Mononuclear cell (primary cell): ENCODE measurements around the gene MOCS1. TPM values are rescaled to one million over a fixed set of nuclear protein-coding genes. Genes with fewer than 3 reads are reported as not detected.

Source experiments
- H3K27me3 ChIP-seq: 2 replicates; pipeline ENCODE4 v1.6.0; 2011; ENCODE audit warnings: low read length, control low read depth; ENCODE audit not compliant: insufficient read depth
- H3K4me1 ChIP-seq: 2 replicates; pipeline ENCODE4 v1.5.1; 2011; ENCODE audit warnings: mild to moderate bottlenecking, low read length, control low read depth; ENCODE audit not compliant: insufficient read depth
- H3K4me3 ChIP-seq: 2 replicates; pipeline ENCODE4 v1.5.1; 2011; ENCODE audit warnings: mild to moderate bottlenecking, low read length, moderate library complexity
- H3K9me3 ChIP-seq: 2 replicates; pipeline ENCODE4 v1.5.1; 2011; ENCODE audit warnings: low read depth, mild to moderate bottlenecking, control low read depth, low read length
- total RNA-seq: library from RNA; depleted of rRNA; stranded (reverse); fragments of >200 nt; gene quantifications from one replicate; pipeline ENCODE4 v1.2.3, GENCODE V29; 2012

Gene MOCS1
- total RNA-seq, 1 donor, result 0.63 TPM

GRCh38 chr6:39937686-39938333, 3.5 kb upstream of the MOCS1 start:
- H3K4me1 ChIP-seq, result no peaks in the 10 kb centered on the region
- peaks cover 19% of the 10 kb centered on the region for H3K27me3 ChIP-seq
- H3K4me3 ChIP-seq, result no peak overlapping the region
- H3K9me3 ChIP-seq, result no peaks in the 10 kb centered on the region

DNA sequence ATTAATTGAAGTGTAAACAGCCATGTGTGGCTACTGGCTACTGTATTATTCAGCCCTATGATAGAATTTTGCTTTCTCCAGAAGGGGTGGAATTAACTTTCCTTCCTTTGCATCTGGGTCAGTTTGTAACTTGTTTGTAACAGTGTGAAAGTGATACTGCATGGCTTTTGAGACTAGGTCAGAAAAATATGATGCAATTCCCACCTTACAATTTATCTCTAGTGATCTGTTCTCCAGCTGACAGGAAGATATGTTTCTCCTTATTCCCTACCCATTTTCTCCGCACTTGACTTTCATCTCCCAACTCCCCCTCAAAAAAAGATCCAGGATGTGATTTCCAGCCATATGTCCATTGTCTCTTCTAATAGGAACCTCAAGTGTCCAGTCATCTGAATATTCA, 2.6 kb upstream of the MOCS1 start:
- Histone ChIP-seq H3K27me3 (peaks cover 22% of the 10 kb centered on the region), H3K4me1 (no peaks in the 10 kb centered on the region), H3K9me3 (no peaks in the 10 kb centered on the region), H3K4me3 (no peak overlapping the region)

DNA sequence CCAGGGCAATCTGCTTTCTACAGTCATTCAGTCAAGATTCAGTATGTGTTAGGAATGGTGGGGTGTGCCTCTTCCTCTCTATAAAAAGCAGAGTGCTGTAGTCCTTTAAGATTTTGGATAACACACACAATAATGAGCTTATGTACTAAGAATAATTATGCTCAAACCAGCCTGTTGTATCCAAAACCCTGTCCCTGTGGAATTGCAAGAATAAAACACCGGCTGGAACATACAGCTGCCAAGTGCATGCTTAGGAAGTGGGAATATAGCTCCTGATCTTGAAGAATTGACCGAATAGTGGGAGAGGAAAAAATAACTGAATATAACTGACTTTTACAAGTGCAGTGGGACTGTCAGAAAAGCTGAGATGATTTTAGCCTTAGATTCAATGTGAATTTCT, 979 bp upstream of the MOCS1 start:
- peaks cover 22% of the 10 kb centered on the region for H3K27me3 ChIP-seq
- no peaks in the 10 kb centered on the region for H3K4me1 ChIP-seq
- H3K9me3 ChIP-seq, result no peaks in the 10 kb centered on the region
- no peak overlapping the region for H3K4me3 ChIP-seq

DNA sequence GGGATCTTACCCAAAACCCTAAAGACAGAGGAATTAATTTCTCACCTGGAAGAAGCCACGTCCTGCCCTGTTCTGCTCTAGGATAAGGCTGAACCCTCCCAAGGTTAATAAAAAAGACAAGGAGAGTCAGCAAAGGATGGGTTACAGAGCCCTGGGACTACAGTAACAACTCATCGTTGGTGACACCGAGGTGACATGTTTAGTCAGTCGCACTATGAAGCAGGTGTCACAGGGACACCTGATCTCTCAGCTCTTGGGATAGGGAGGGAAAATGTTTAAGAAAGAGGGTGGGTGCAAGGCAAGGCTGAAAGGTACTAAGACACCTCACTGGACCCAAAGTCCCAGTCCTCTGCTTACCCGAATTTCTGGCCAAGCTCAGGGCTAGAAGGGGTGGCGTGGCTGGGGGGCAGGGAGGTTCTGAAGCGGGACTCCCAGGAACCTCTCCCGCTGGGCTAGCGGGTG, 562 bp downstream of the MOCS1 start:
- Histone ChIP-seq H3K4me1 (no peaks in the 10 kb centered on the region), H3K4me3 (no peak overlapping the region), H3K9me3 (no peaks in the 10 kb centered on the region), H3K27me3 (peaks cover 22% of the 10 kb centered on the region)

DNA sequence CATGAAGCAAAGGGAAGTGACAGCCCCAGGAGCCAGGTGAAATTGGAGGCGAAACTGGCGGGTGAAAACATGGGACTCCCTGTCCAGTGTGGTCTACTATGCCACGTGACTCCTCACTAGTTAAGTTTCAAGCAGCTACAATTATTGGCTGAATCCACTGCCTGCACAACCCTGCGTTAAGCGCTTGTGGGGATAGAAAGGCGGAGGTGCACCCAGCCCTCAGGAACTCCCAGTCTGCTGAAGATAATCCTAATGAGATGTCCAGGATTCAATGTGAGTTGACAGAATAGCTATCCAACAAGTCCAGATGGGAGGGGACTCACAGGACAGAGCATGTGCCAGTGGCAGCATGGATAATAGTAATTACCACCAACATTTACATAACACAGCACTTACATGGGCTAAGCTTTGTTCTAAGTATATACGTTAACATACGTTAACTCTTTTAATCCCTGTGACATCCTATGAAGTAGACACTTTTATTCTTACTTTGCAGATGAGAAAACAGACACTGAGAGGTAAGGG, 1.8 kb downstream of the MOCS1 start:
- H3K27me3 ChIP-seq, result peaks cover 22% of the 10 kb centered on the region
- no peak overlapping the region for H3K4me3 ChIP-seq
- no peaks in the 10 kb centered on the region for H3K4me1 ChIP-seq
- no peaks in the 10 kb centered on the region for H3K9me3 ChIP-seq

DNA sequence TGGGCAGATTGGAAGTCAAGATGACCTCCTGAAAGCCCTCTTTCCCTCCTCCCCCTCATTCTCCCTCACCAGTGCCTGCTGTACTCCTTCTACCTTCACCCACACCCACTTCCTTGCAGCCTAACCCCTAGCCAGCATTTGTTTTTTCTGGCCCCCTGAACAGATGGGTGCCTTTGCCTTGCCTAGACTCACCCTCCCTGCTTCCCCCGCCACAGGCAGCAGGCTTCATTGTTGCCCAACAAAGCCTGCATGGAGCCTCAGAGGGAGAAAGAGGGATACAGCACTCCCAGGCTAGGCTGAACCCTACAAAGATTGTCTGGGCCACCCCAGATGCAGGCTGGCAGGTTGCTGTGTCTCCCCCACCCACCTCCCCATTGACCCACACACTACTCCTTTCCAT, 2.7 kb downstream of the MOCS1 start:
- no peaks in the 10 kb centered on the region for H3K9me3 ChIP-seq
- H3K4me3 ChIP-seq, result no peak overlapping the region
- no peaks in the 10 kb centered on the region for H3K4me1 ChIP-seq
- peaks cover 22% of the 10 kb centered on the region for H3K27me3 ChIP-seq

DNA sequence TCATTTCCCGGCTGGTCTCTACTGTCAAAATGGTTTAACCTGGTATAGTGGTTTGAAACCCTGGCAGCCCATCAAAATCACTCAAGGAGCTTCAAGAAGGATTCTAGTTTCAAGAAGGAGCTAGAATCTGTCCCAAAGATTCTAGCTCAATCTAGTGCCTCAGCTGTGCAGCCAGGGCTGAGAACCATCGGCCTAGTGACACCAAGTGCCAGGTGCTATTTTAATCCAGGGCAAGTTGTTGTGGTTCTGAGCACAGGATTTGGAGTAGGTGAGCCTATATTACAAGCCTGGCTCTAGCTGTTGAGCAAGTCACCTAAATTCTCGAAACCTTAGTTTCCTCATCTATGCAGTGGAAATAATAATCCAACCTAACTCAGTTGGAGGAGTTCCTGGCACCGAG, 3.7 kb downstream of the MOCS1 start:
- Histone ChIP-seq H3K27me3 (peaks cover 22% of the 10 kb centered on the region), H3K4me1 (no peaks in the 10 kb centered on the region), H3K9me3 (no peaks in the 10 kb centered on the region), H3K4me3 (no peak overlapping the region)

GRCh38 chr6:39929733-39930461, 4.4 kb downstream of the MOCS1 start:
- Histone ChIP-seq H3K4me1 (no peaks in the 10 kb centered on the region), H3K27me3 (peaks cover 20% of the 10 kb centered on the region), H3K9me3 (no peaks in the 10 kb centered on the region), H3K4me3 (no peak overlapping the region)

DNA sequence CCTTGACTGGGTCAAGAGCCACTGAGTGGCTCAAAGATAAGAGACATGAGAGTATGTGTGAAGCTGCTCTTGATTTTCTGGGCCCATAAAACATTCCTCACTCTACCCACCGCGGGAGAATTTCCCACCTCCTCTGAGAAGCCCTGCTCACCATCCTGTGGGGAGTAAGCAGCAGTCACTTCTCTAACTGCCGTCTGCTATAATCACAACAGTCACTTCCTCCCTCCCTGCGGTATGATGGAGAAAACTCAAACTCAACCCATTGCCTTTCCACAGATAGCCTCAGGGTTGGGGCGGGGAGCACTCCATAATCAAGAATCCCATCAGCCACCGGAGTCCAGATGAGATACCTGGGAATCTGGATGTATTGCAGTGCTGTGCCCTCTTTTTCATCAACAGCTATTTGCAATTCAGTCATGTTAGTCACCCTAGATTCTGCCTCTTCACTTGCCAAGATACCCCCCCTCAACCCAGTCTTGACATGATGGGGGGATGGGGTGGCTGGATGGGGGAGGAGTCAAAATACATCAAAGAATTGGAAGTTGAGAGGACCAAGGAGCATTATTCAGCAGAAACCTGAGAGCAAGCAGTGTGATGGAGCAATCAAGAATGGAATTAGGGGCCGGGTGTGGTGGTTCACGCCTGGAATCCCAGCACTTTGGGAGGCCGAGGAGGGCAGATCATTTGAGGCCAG, 5.1 kb downstream of the MOCS1 start:
- Histone ChIP-seq H3K27me3 (peaks cover 14% of the 10 kb centered on the region), H3K4me3 (no peak overlapping the region), H3K9me3 (no peaks in the 10 kb centered on the region), H3K4me1 (no peaks in the 10 kb centered on the region)

DNA sequence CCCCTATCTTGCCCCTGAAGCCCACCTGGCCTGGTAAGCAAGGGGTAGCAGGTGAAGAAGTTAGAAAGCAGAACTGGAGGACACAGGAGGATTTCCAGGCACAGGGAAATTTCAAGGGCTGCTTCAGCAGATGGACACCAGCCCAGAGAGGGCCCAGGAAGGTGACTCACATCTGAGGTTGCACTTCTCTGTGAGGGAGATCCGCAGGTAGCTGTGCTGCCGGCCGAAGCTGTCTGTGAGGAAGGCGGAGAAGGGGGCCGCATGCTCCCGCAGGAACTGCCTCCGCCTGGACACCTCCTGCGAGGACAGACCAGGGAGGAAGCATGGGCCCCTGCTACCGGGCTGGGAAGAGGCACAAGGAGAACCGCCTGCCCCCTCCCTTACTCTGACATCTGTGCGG, 7.1 kb downstream of the MOCS1 start:
- Histone ChIP-seq H3K4me1 (no peaks in the 10 kb centered on the region), H3K27me3 (no peaks in the 10 kb centered on the region), H3K9me3 (no peaks in the 10 kb centered on the region), H3K4me3 (no peak overlapping the region)

DNA sequence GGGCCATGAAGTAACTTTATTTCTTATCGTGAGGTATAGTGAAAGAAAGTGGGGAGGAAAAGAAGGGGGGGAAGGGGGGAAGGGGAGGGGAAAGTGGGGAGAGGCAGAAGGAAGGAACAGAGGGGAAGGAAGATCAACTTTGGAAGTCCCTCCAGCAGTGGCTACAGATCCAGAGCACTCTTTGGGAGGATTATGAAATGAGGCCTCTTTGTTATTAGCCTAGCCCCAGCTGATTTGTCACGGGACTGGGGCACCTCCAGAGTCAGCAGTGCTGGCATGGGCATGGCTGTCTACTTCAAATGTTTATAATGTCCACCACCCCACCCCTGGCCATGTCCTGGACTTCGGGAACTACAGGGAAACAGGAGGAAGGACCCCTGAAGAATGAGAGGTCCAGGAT, 7.6 kb downstream of the MOCS1 start:
- H3K4me1 ChIP-seq, result no peaks in the 10 kb centered on the region
- H3K4me3 ChIP-seq, result no peak overlapping the region
- no peaks in the 10 kb centered on the region for H3K27me3 ChIP-seq
- no peaks in the 10 kb centered on the region for H3K9me3 ChIP-seq

DNA sequence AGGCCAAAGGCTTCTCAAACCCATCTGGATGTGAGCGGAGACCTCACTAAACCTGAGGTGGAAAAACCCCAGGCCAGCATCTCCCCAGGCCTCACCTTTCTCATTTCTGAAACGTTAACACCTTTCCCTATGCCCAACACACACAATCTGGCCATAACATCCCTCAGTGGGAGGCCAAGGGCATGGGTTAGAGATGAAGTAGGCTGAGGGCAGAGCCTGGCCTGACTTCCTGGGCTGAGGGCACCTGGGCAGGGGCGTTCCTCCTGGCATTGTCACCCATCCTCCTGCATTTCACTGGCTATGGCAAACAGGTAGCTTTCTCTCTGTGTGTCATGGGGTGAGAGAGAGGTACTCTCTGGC, 8.4 kb downstream of the MOCS1 start:
- Histone ChIP-seq H3K4me1 (no peaks in the 10 kb centered on the region), H3K4me3 (no peak overlapping the region)

DNA sequence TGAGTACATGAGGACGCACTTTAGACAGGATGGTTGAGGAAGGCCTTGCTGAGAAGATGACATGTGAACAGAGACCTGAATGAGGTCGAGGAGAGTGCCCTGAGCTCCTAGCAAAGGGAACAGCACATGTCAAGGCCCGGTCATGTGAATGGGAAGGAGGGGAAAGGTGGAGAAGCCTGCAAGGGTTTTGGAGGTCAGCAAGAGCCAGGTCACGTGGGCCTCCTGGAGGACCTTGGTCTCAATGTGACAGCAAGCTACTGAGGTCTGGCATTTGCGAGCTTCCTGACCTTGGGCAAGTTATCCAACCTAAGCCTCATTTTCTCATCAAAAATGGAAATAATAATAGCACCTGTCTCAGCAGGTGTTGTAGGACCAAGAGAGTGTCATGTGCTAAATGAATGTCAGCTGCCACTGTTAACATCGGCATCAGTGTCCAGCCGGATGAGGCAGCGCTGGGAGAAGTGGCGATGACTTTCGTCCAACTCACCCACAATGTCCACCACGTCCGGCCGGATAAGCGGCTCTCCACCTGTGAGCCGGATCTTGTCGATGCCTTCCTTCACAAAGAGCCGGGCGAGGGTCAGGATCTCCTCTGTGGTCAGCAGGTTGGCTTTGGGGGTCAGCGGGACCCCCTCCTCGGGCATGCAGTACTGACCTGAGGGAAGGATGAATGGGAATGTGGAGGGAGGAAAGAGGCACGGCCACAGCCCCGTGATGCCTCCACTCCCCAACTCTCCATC, 8.9 kb downstream of the MOCS1 start:
- Histone ChIP-seq H3K4me1 (no peaks in the 10 kb centered on the region), H3K27me3 (no peaks in the 10 kb centered on the region), H3K4me3 (no peak overlapping the region), H3K9me3 (no peaks in the 10 kb centered on the region)

More for the DNA sequence above, 8.4 kb downstream of the MOCS1 start:
- Histone ChIP-seq H3K27me3 (no peaks in the 10 kb centered on the region), H3K9me3 (no peaks in the 10 kb centered on the region)

DNA sequence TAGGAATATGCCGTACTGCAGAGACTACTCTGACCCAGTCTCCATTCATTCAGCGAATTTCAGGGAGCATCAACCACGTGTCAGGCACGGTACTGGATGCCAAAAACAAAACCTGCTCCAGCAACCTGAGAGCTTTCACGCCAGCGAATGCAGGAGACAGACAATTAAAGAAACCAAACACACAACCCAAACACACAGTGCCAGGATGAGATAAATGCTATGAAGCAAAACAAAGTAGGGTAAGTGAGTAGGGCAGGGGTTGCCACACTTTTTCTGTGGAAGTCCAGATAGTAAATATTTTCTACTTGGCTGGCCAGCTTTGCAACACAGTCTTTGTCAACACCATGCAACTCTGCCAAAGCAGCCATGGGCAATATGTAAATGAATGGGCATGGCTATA, 10.0 kb downstream of the MOCS1 start:
- no peaks in the 10 kb centered on the region for H3K9me3 ChIP-seq
- no peaks in the 10 kb centered on the region for H3K4me1 ChIP-seq
- no peaks in the 10 kb centered on the region for H3K27me3 ChIP-seq
- no peak overlapping the region for H3K4me3 ChIP-seq

- no peaks in the 10 kb centered on the region for H3K27me3 ChIP-seq
- H3K9me3 ChIP-seq, result no peaks in the 10 kb centered on the region
- no peaks in the 10 kb centered on the region for H3K4me1 ChIP-seq
These were observed 10.4 kb downstream of the MOCS1 start for GRCh38 chr6:39923861-39924260.

More at GRCh38 chr6:39923861-39924260, 10.4 kb downstream of the MOCS1 start:
- no peak overlapping the region for H3K4me3 ChIP-seq
